ENCODE measurements around the gene DLL4.

GRCh38 chr15:40927495-40927872 lies 1.7 kb upstream of the DLL4 start:
- TF ChIP-seq POLR2A (IDR thresholded peaks at IDR 0.05) (no peak), CTCF (IDR thresholded peaks at IDR 0.05) (no peak)

Data from uterus (tissue), 2 donors.